ENCODE results near the gene TPX2.

DNA sequence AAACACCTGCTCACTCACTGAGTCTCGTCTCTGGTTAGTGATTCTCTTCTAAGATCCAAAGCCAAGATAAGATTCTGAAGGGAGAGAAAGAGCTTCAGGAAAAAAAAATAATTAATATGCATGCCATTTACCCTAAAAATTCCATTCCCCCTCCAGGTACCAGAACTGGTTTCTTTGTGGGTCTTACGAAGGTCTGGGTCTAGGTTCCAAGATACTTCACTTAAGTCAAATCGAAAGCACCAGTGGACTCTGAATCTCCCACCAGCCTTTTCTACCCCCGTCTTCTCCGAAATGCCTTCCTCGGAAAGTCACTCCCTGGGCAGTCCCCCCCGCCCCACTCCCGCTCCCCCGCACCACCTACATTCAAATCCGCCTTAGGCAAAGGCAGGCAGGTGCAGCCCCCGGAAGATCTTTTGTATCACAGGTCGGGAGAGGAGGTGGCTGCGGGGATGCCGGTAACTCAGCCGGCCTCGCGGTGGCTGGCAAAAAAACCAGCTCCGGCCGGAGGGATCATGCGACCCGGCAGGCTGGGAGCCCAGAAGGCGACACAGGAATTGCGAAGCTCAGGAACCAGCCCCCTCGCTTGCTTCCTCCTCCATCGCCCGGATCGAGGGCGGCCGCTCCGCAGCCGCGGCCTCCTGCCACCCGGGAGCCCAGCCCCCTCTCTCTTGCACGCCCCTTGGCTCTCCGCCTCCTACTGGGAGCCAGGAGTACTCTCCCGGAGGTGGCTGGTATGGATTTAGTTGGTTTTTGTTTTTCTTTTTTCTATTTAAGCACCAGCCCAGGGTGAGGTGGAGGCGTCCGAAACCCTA, 16.6 kb upstream of the TPX2 start, which contains the start of gene BCL2L1:
- TF ChIP-seq, protein P1, sequence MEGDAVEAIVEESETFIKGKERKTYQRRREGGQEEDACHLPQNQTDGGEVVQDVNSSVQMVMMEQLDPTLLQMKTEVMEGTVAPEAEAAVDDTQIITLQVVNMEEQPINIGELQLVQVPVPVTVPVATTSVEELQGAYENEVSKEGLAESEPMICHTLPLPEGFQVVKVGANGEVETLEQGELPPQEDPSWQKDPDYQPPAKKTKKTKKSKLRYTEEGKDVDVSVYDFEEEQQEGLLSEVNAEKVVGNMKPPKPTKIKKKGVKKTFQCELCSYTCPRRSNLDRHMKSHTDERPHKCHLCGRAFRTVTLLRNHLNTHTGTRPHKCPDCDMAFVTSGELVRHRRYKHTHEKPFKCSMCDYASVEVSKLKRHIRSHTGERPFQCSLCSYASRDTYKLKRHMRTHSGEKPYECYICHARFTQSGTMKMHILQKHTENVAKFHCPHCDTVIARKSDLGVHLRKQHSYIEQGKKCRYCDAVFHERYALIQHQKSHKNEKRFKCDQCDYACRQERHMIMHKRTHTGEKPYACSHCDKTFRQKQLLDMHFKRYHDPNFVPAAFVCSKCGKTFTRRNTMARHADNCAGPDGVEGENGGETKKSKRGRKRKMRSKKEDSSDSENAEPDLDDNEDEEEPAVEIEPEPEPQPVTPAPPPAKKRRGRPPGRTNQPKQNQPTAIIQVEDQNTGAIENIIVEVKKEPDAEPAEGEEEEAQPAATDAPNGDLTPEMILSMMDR (IDR thresholded peaks at IDR 0.05), result peak; percentile 73 to 81
- TF ChIP-seq POLR2A (IDR thresholded peaks at IDR 0.05), result peak in 1 of 2 donors; percentile 67
